ENCODE results near the gene ALG1.
"Not testable (repeated sequence)": the region's sequence is repeated elsewhere in the genome, so short reads cannot be mapped to it uniquely, and the experiment has no call there.

The ALG1 gene

GRCh38 chr16:5103296-5104032 lies 31.8 kb downstream of the ALG1 start:
- H3K36me3 ChIP-seq (ENCODE audit: control insufficient read depth, insufficient read depth, low read length); H3K27ac ChIP-seq (ENCODE audit: low read depth, low read length, severe bottlenecking); H3K4me1 ChIP-seq (ENCODE audit: control insufficient read depth, insufficient read depth, low read length, poor library complexity, severe bottlenecking); H3K4me3 ChIP-seq (ENCODE audit: extremely low read depth, insufficient read depth, low read length, poor library complexity, severe bottlenecking); H3K9me3 ChIP-seq (ENCODE audit: control insufficient read depth, low read length): not testable (repeated sequence)
- 94 to 98% methylated on average over 7 to 8 of the region's 12 CpGs for WGBS, 2 experiments (ENCODE audit: insufficient coverage in 2 of 2)

- not testable (repeated sequence) for H3K36me3 ChIP-seq (ENCODE audit: control insufficient read depth, insufficient read depth, low read length); H3K4me3 ChIP-seq (ENCODE audit: extremely low read depth, insufficient read depth, low read length, poor library complexity, severe bottlenecking); H3K9me3 ChIP-seq (ENCODE audit: control insufficient read depth, low read length); H3K4me1 ChIP-seq (ENCODE audit: control insufficient read depth, insufficient read depth, low read length, poor library complexity, severe bottlenecking); H3K27ac ChIP-seq (ENCODE audit: low read depth, low read length, severe bottlenecking)
- no CpG with 5 or more reads among the region's 5 CpGs for WGBS, 2 experiments (ENCODE audit: insufficient coverage in 2 of 2)
Observed at GRCh38 chr16:5105039-5105438, 33.4 kb downstream of the ALG1 start.

GRCh38 chr16:5108505-5109158 lies 37.0 kb downstream of the ALG1 start:
- 90 to 98% methylated on average over 6 to 17 of the region's 27 CpGs for WGBS, 2 experiments (ENCODE audit: insufficient coverage in 2 of 2)

GRCh38 chr16:5110933-5111332 lies 39.3 kb downstream of the ALG1 start:
- H3K36me3 ChIP-seq (ENCODE audit: control insufficient read depth, insufficient read depth, low read length); H3K4me1 ChIP-seq (ENCODE audit: control insufficient read depth, insufficient read depth, low read length, poor library complexity, severe bottlenecking); H3K4me3 ChIP-seq (ENCODE audit: extremely low read depth, insufficient read depth, low read length, poor library complexity, severe bottlenecking); H3K27ac ChIP-seq (ENCODE audit: low read depth, low read length, severe bottlenecking); H3K9me3 ChIP-seq (ENCODE audit: control insufficient read depth, low read length): not testable (repeated sequence)
- whole genome bisulfite sequencing, 2 experiments (ENCODE audit: insufficient coverage in 2 of 2): 93 to 100% methylated on average over 3 to 7 of the region's 10 CpGs

More at GRCh38 chr16:5108505-5109158, 37.0 kb downstream of the ALG1 start:
- no peaks in the 10 kb centered on the region for H3K4me1 ChIP-seq (ENCODE audit: control insufficient read depth, insufficient read depth, low read length, poor library complexity, severe bottlenecking)
- no peak overlapping the region for H3K4me3 ChIP-seq (ENCODE audit: extremely low read depth, insufficient read depth, low read length, poor library complexity, severe bottlenecking)
- H3K9me3 ChIP-seq (ENCODE audit: control insufficient read depth, low read length): no peaks in the 10 kb centered on the region
- no peak overlapping the region for H3K27ac ChIP-seq (ENCODE audit: low read depth, low read length, severe bottlenecking)
- no peaks in the 10 kb centered on the region for H3K36me3 ChIP-seq (ENCODE audit: control insufficient read depth, insufficient read depth, low read length)

GRCh38 chr16:5116780-5117295 lies 45.2 kb downstream of the ALG1 start:
- H3K36me3 ChIP-seq (ENCODE audit: control insufficient read depth, insufficient read depth, low read length); H3K4me3 ChIP-seq (ENCODE audit: extremely low read depth, insufficient read depth, low read length, poor library complexity, severe bottlenecking); H3K4me1 ChIP-seq (ENCODE audit: control insufficient read depth, insufficient read depth, low read length, poor library complexity, severe bottlenecking); H3K9me3 ChIP-seq (ENCODE audit: control insufficient read depth, low read length); H3K27ac ChIP-seq (ENCODE audit: low read depth, low read length, severe bottlenecking): not testable (repeated sequence)
- 89 to 93% methylated on average over 8 of the region's 10 CpGs for WGBS, 2 experiments (ENCODE audit: insufficient coverage in 2 of 2)

- H3K9me3 ChIP-seq (ENCODE audit: control insufficient read depth, low read length); H3K4me3 ChIP-seq (ENCODE audit: extremely low read depth, insufficient read depth, low read length, poor library complexity, severe bottlenecking); H3K27ac ChIP-seq (ENCODE audit: low read depth, low read length, severe bottlenecking); H3K4me1 ChIP-seq (ENCODE audit: control insufficient read depth, insufficient read depth, low read length, poor library complexity, severe bottlenecking); H3K36me3 ChIP-seq (ENCODE audit: control insufficient read depth, insufficient read depth, low read length): not testable (repeated sequence)
- WGBS, 2 experiments (ENCODE audit: insufficient coverage in 2 of 2): 82 to 87% methylated on average over 9 to 11 of the region's 20 CpGs
Observed at GRCh38 chr16:5117300-5118087, 45.9 kb downstream of the ALG1 start.

- WGBS, 2 experiments (ENCODE audit: insufficient coverage in 2 of 2): 90% methylated on average over 2 to 3 of the region's 3 CpGs
- not testable (repeated sequence) for H3K4me1 ChIP-seq (ENCODE audit: control insufficient read depth, insufficient read depth, low read length, poor library complexity, severe bottlenecking); H3K9me3 ChIP-seq (ENCODE audit: control insufficient read depth, low read length); H3K27ac ChIP-seq (ENCODE audit: low read depth, low read length, severe bottlenecking); H3K4me3 ChIP-seq (ENCODE audit: extremely low read depth, insufficient read depth, low read length, poor library complexity, severe bottlenecking); H3K36me3 ChIP-seq (ENCODE audit: control insufficient read depth, insufficient read depth, low read length)
Observed at GRCh38 chr16:5131467-5132004, 59.9 kb downstream of the ALG1 start.

GRCh38 chr16:5132915-5133600 lies 61.4 kb downstream of the ALG1 start:
- WGBS, 2 experiments (ENCODE audit: insufficient coverage in 2 of 2): 56 to 80% methylated on average over 2 to 5 of the region's 13 CpGs
- not testable (repeated sequence) for H3K4me1 ChIP-seq (ENCODE audit: control insufficient read depth, insufficient read depth, low read length, poor library complexity, severe bottlenecking); H3K27ac ChIP-seq (ENCODE audit: low read depth, low read length, severe bottlenecking); H3K9me3 ChIP-seq (ENCODE audit: control insufficient read depth, low read length); H3K36me3 ChIP-seq (ENCODE audit: control insufficient read depth, insufficient read depth, low read length); H3K4me3 ChIP-seq (ENCODE audit: extremely low read depth, insufficient read depth, low read length, poor library complexity, severe bottlenecking)

- WGBS, 2 experiments (ENCODE audit: insufficient coverage in 2 of 2): 39 to 46% methylated on average over 8 of the region's 13 CpGs
- not testable (repeated sequence) for H3K9me3 ChIP-seq (ENCODE audit: control insufficient read depth, low read length); H3K36me3 ChIP-seq (ENCODE audit: control insufficient read depth, insufficient read depth, low read length); H3K27ac ChIP-seq (ENCODE audit: low read depth, low read length, severe bottlenecking); H3K4me3 ChIP-seq (ENCODE audit: extremely low read depth, insufficient read depth, low read length, poor library complexity, severe bottlenecking); H3K4me1 ChIP-seq (ENCODE audit: control insufficient read depth, insufficient read depth, low read length, poor library complexity, severe bottlenecking)
Observed at GRCh38 chr16:5134739-5135452, 63.3 kb downstream of the ALG1 start.
